Right forelimb (tissue), 1 donor: ENCODE results near the gene FMN1.

Source experiments
- DNase-seq: peaks from one replicate; pipeline ENCODE4 v3.0.0-alpha.2; 2018

The FMN1 gene

DNA sequence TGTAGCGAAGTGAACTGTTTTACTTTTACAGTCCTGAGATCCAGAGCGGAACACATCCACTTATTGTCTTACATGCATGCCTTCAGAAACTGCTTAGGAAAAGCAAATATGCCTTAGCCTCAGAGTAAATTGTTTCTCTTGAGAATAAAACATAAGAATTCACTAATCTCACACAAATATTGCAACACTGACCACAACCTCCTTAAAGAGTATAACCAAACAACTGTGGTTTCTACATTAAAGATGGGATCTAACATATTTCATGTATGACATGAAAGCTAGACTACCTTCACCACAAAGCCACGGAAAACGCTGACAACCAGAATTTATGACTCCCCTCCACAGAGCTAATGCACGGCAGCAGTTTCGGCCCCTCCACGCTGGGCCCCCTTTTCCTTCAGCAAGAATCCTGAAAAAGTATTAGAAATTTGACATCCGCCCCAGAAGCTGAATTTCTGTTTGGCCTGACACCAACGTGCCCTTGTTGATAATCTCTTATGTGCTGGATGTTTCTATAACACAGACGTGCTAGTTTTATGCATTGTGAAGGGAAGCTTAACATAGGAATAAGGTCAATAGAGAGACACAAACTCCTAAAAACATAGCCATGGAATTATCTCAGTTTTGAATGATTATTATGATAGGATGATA, 392.1 kb downstream of the FMN1 start:
- DNase-seq: no peak

GRCh38 chr15:32799936-32800535, 394.5 kb downstream of the FMN1 start:
- DNase-seq: no peak

GRCh38 chr15:32796856-32797255, 397.7 kb downstream of the FMN1 start:
- no peak for DNase-seq

DNA sequence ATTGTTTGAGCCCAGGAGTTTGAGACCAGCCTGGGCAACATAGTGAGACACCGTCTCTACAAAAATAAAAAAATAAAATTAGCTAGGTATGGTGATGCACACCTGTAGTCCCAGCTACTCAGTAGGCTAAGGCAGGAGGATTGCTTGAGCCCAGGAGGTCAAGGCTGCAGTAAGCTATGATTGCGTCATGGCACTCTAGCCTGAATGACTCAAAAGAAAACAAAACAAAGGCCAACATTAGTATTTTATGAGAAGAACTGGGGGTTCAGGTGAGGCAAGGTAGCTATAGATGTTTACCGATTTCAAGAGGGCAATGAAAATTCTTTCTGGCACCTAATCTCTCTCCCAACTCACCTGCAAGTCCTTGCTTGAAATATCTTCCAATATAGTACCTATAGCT, 399.5 kb downstream of the FMN1 start:
- DNase-seq: no peak

- no peak for DNase-seq
Observed at GRCh38 chr15:32792436-32792835, 402.1 kb downstream of the FMN1 start.

- DNase-seq: no peak
Observed at GRCh38 chr15:32790352-32790999, 404.0 kb downstream of the FMN1 start.

GRCh38 chr15:32787949-32788348, 406.6 kb downstream of the FMN1 start:
- DNase-seq: no peak

DNA sequence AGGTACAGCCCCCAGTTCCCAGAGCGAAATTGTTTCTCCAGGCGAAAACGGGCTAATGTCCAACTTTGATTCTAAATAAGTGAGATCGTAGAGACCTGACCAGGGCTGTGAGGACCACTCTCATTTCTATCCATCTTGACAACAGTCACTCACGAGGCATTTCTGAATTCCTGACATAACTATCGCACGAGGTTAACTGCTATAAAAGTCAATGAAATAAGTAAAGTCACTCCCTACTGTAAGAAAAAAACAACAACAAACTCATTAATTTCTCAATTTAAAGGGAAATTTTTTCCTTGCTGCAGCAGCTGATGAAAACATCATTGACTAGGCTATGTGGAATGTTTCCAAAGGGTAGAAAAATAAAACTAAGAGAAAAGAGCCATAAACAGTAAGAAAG, 407.6 kb downstream of the FMN1 start:
- no peak for DNase-seq

DNA sequence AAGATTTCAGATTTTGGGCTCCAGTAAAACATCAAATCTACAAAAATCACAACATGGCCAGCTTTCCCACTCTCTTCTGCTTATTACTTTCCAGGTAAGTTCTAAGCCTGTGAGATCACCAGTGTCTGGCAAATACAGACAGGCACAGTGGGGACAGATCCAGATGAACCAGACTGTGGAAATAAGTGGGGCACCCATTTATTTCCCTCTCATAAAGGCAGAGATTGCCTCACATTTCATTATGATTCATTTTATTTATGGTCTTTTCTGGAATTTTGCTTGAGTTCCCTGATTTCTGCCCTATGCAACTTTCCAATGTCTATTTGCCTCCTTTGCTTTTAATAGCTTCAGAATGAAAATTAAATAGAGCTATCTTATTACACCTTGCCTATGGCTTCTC, 409.9 kb downstream of the FMN1 start:
- DNase-seq: no peak

GRCh38 chr15:32781781-32782180, 412.7 kb downstream of the FMN1 start:
- DNase-seq: no peak

- no peak for DNase-seq
Observed at GRCh38 chr15:32778391-32779176, 415.9 kb downstream of the FMN1 start.

- DNase-seq: no peak
Observed at GRCh38 chr15:32775103-32775502, 419.4 kb downstream of the FMN1 start.

GRCh38 chr15:32774022-32774421, 420.5 kb downstream of the FMN1 start:
- no peak for DNase-seq

DNA sequence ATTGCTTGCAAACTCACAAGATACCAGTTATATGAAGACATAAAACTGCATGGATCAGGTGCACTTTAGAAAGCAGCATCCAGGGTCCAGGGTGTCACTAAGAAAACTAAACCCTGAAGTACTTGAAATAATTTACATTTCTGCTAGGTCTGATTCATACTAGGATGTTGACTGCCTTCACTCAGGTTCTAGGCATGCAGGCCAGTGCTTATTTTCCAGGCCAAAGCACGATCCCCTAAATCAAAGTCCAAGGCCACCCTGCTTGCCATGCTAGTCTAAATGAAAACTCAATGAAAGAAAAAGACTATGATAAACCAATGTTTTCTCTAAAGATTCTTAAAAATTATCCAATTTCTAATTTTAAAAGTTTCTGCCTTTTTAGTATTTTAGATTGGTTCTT, 427.3 kb downstream of the FMN1 start:
- DNase-seq: no peak

GRCh38 chr15:32766101-32766500, 428.4 kb downstream of the FMN1 start:
- no peak for DNase-seq

GRCh38 chr15:32765236-32765635, 429.3 kb downstream of the FMN1 start:
- DNase-seq: no peak

DNA sequence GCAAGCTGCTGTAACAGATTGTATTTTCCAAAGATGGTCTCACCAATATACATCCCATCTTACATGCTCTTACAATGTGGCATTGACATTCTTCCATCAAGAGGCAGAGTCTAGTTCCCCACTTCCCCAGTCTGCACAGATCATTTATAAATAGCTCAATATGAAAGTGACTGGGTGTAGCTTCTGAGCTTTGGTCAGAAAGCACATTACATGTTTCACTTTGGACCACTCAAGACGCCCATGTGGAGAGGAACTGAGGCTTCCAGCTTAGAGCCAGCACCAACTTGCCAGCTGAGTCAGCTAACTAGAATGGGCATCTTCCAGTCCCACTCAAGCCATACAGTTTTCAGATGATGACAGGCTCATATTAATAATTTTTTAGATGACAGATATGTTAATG, 431.2 kb downstream of the FMN1 start:
- DNase-seq: no peak

- DNase-seq: no peak
Observed at GRCh38 chr15:32757426-32757825, 437.1 kb downstream of the FMN1 start.

GRCh38 chr15:32750979-32751378, 443.5 kb downstream of the FMN1 start:
- no peak for DNase-seq

DNA sequence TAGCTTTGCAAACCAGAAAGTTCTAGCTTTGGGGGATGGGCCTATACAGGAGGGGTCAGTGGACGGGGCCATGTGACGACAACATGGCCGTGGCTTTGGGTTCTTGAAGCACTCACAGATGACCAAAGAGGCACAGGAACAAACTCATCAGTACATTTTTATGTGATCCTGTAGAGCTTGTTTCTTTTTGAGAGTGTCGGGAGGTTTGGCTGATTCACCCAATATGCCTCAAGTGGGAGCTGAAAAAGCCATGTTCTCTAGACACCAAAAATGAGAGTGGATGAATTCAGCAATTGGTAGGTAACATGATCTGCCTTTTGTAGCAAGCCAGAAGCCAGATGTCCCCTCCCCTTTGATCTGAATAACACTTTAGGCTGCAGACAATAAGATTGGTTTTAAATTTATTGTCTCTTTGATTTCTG, 446.6 kb downstream of the FMN1 start:
- no peak for DNase-seq

GRCh38 chr15:32746116-32746857, 448.2 kb downstream of the FMN1 start:
- DNase-seq: no peak

- no peak for DNase-seq
Observed at GRCh38 chr15:32743411-32744140, 450.9 kb downstream of the FMN1 start.
